Right atrium auricular region (tissue), 2 donors: Measurements from ENCODE around the gene GALNT7. TPM values are rescaled to one million over a fixed set of nuclear protein-coding genes. Genes with fewer than 3 reads are reported as not detected.

Source experiments
- DNase-seq: peaks from one replicate; pipeline ENCODE4 v3.0.0-alpha.2; 2019; ENCODE audit warnings: low spot score
- H3K27ac ChIP-seq, 2 donors: fragments of 200-600 bp; sonication (generic); 1 replicate in 1 of 2; 2 replicates in 1 of 2; pipeline ENCODE4 v1.5.1; 2016 to 2019
- H3K27me3 ChIP-seq, 2 donors: fragments of 200-600 bp; sonication (generic); one replicate each; pipeline versions ENCODE4 v1.5.1 to v1.6.0; 2017 to 2019
- H3K36me3 ChIP-seq: fragments of 200-600 bp; sonication (generic); one replicate; pipeline ENCODE4 v1.5.1; 2016
- H3K4me1 ChIP-seq, 2 donors: fragments of 200-600 bp; sonication (generic); one replicate each; pipeline versions ENCODE4 v1.5.1 to v1.6.0; 2017 to 2019
- H3K4me3 ChIP-seq, 2 donors: fragments of 200-600 bp; sonication (generic); 1 replicate in 1 of 2; 2 replicates in 1 of 2; pipeline ENCODE4 v1.5.1; 2017 to 2019; ENCODE audit warnings: mild to moderate bottlenecking in 1 of 2, moderate library complexity in 1 of 2
- H3K9me3 ChIP-seq, 2 donors: fragments of 200-600 bp; sonication (generic); one replicate each; pipeline ENCODE4 v1.5.1; 2019
- CTCF ChIP-seq, 2 donors: fragments of 200-600 bp; sonication (generic); IDR thresholded peaks; one replicate each; pipeline ENCODE4 v1.5.1; 2019; ENCODE audit warnings: antibody characterized with exemption in 2 of 2
- total RNA-seq, 2 donors: library from RNA; depleted of rRNA; stranded (reverse); fragments of >200 nt; gene quantifications; one replicate each; pipeline ENCODE4 v1.1.0, GENCODE V29; 2016

GALNT7 gene
- total RNA-seq, 2 donors from 2014 or later = 5.4 to 6.5 TPM

- TF ChIP-seq CTCF (IDR thresholded peaks at IDR 0.05) = no peak
- H3K9me3 ChIP-seq = no peaks in the 10 kb centered on the region
- H3K27ac ChIP-seq = no peak overlapping the region
- no peaks in the 10 kb centered on the region for H3K36me3 ChIP-seq
- DNase-seq = no peak
- no peak overlapping the region for H3K4me3 ChIP-seq
- H3K4me1 ChIP-seq = no peaks in the 10 kb centered on the region
- no peaks in the 10 kb centered on the region for H3K27me3 ChIP-seq
These were observed 77.3 kb downstream of the GALNT7 start for GRCh38 chr4:173245952-173246351.

- Histone ChIP-seq H3K27me3 (no peaks in the 10 kb centered on the region), H3K27ac (no peak overlapping the region), H3K4me1 (no peaks in the 10 kb centered on the region), H3K9me3 (no peaks in the 10 kb centered on the region), H3K36me3 (no peaks in the 10 kb centered on the region), H3K4me3 (no peak overlapping the region)
- no peak for DNase-seq
- TF ChIP-seq CTCF (IDR thresholded peaks at IDR 0.05) = no peak
These were observed 78.1 kb downstream of the GALNT7 start for GRCh38 chr4:173246719-173247118.

GRCh38 chr4:173247321-173247720 is 78.7 kb downstream of the GALNT7 start:
- H3K36me3 ChIP-seq = no peaks in the 10 kb centered on the region
- H3K27ac ChIP-seq = no peak overlapping the region
- H3K27me3 ChIP-seq = no peaks in the 10 kb centered on the region
- no peak overlapping the region for H3K4me3 ChIP-seq
- no peak for DNase-seq
- no peaks in the 10 kb centered on the region for H3K9me3 ChIP-seq
- no peaks in the 10 kb centered on the region for H3K4me1 ChIP-seq
- no peak for TF ChIP-seq CTCF (IDR thresholded peaks at IDR 0.05)

GRCh38 chr4:173248690-173249089 is 80.1 kb downstream of the GALNT7 start:
- no peaks in the 10 kb centered on the region for H3K9me3 ChIP-seq
- no peaks in the 10 kb centered on the region for H3K4me1 ChIP-seq
- no peaks in the 10 kb centered on the region for H3K27me3 ChIP-seq
- TF ChIP-seq CTCF (IDR thresholded peaks at IDR 0.05) = no peak
- H3K36me3 ChIP-seq = no peaks in the 10 kb centered on the region
- no peak for DNase-seq
- H3K4me3 ChIP-seq = no peak overlapping the region
- no peak overlapping the region for H3K27ac ChIP-seq

GRCh38 chr4:173252024-173252935 is 83.7 kb downstream of the GALNT7 start:
- H3K9me3 ChIP-seq = no peaks in the 10 kb centered on the region

More at GRCh38 chr4:173252024-173252935, 83.7 kb downstream of the GALNT7 start:
- Histone ChIP-seq H3K4me3 (no peak overlapping the region), H3K36me3 (no peaks in the 10 kb centered on the region), H3K27me3 (no peaks in the 10 kb centered on the region), H3K4me1 (no peaks in the 10 kb centered on the region), H3K27ac (no peak overlapping the region)
- TF ChIP-seq CTCF (IDR thresholded peaks at IDR 0.05) = no peak
- peak; percentile 70 for DNase-seq
